SK-N-SH (cell line): ENCODE measurements around the gene TMEM259. TPM values are rescaled to one million over a fixed set of nuclear protein-coding genes. Genes with fewer than 3 reads are reported as not detected.

Experiments used
- CTCF ChIA-PET: fragments of 300-600, 350-600 bp; formaldehyde crosslinking; extraction: SDS; loops from one replicate; lab custom pipeline; 2021; lab: Yijun Ruan, JAX
- POLR2A ChIA-PET: fragments of 350-600 bp; sonication (Branson Sonifier 250); formaldehyde crosslinking; extraction: SDS; loops from one replicate; lab custom pipeline; 2020; ENCODE audit warnings: antibody characterized with exemption, inconsistent platforms; lab: Yijun Ruan, JAX
- DNase-seq: peaks from one replicate; pipeline ENCODE4 v3.0.0; 2012
- H2AFZ ChIP-seq: fragments of 200-600 bp; sonication (generic); 2 replicates; pipeline ENCODE4 v1.8.1; 2016; ENCODE audit warnings: antibody characterized with exemption, mild to moderate bottlenecking, low read depth
- H3F3A ChIP-seq: fragments of 200-600 bp; sonication (generic); replicated peaks from 2 replicates; pipeline ENCODE3; 2016; ENCODE audit warnings: antibody characterized with exemption, mild to moderate bottlenecking; ENCODE audit not compliant: insufficient read depth
- H3K27ac ChIP-seq, 2 experiments: fragments of 200-500 bp in 1 of 2; fragments of 200-600 bp in 1 of 2; sonication (Bioruptor generic) in 1 of 2; sonication (generic), shearing (Covaris generic) in 1 of 2; 2 replicates each; pipeline versions ENCODE4 v1.5.1 to v1.6.1; 2014 to 2016; ENCODE audit warnings: low read depth in 2 of 2, inconsistent platforms in 1 of 2, low read length in 1 of 2, mild to moderate bottlenecking in 1 of 2, mixed read lengths in 1 of 2
- H3K27me3 ChIP-seq: fragments of 200-600 bp; sonication (generic), shearing (Covaris generic); 2 replicates; pipeline ENCODE4 v1.6.1; 2016; ENCODE audit warnings: mixed run types; ENCODE audit not compliant: insufficient read depth
- H3K36me3 ChIP-seq, 2 experiments: fragments of 200-500 bp in 1 of 2; fragments of 200-600 bp in 1 of 2; sonication (Bioruptor generic) in 1 of 2; sonication (generic) in 1 of 2; replicated peaks in 1 of 2; 2 replicates each; pipeline versions ENCODE3 to v1.5.1; 2014 to 2016; ENCODE audit warnings: low read length in 1 of 2, mild to moderate bottlenecking in 1 of 2; ENCODE audit not compliant: insufficient read depth in 2 of 2, control insufficient read depth in 1 of 2
- H3K4me1 ChIP-seq, 2 experiments: fragments of 200-500 bp in 1 of 2; fragments of 200-600 bp in 1 of 2; sonication (Bioruptor generic) in 1 of 2; sonication (generic), shearing (Covaris generic) in 1 of 2; 2 replicates each; pipeline versions ENCODE4 v1.5.1 to v1.6.1; 2014 to 2016; ENCODE audit warnings: low read depth in 1 of 2, low read length in 1 of 2, mixed run types in 1 of 2; ENCODE audit not compliant: insufficient read depth in 2 of 2, control insufficient read depth in 1 of 2
- H3K4me2 ChIP-seq: fragments of 200-600 bp; sonication (generic), shearing (Covaris generic); 2 replicates; pipeline ENCODE4 v1.6.1; 2017; ENCODE audit warnings: mixed run types
- H3K4me3 ChIP-seq, 2 experiments: fragments of 200-500 bp in 1 of 2; fragments of 200-600 bp in 1 of 2; sonication (Bioruptor generic) in 1 of 2; sonication (generic), shearing (Covaris generic) in 1 of 2; 2 replicates each; pipeline versions ENCODE4 v1.5.1 to v1.8.1; 2014 to 2016; ENCODE audit warnings: low read depth in 2 of 2, inconsistent platforms in 1 of 2, low read length in 1 of 2, mild to moderate bottlenecking in 1 of 2, mixed read lengths in 1 of 2, moderate library complexity in 1 of 2
- H3K79me2 ChIP-seq: fragments of 200-600 bp; sonication (generic); 2 replicates; pipeline ENCODE4 v1.8.1; 2017; ENCODE audit warnings: mild to moderate bottlenecking; ENCODE audit not compliant: insufficient read depth
- H3K9ac ChIP-seq: fragments of 200-600 bp; sonication (generic); 2 replicates; pipeline ENCODE4 v1.6.1; 2017; ENCODE audit warnings: mixed run types
- H3K9me2 ChIP-seq: fragments of 200-600 bp; sonication (generic); 2 replicates; pipeline ENCODE4 v1.6.1; 2017; ENCODE audit warnings: mixed run types
- H3K9me3 ChIP-seq: fragments of 200-600 bp; sonication (generic); 2 replicates; pipeline ENCODE4 v1.6.1; 2017; ENCODE audit warnings: mixed run types, mild to moderate bottlenecking, moderate library complexity
- H4K20me1 ChIP-seq: fragments of 200-600 bp; sonication (generic); 2 replicates; pipeline ENCODE4 v1.6.1; 2017; ENCODE audit warnings: mild to moderate bottlenecking, mixed run types; ENCODE audit not compliant: insufficient read depth
- FOSL2 ChIP-seq: IDR thresholded peaks from 2 replicates; pipeline ENCODE4 v1.4.0; 2012; ENCODE audit warnings: low read depth, mild to moderate bottlenecking, moderate library complexity, borderline replicate concordance
- FOXJ3 ChIP-seq: sonication (generic); formaldehyde crosslinking; IDR thresholded peaks from 2 replicates; pipeline ENCODE4 v1.5.1; 2020; ENCODE audit warnings: mild to moderate bottlenecking, missing genetic modification reagents
- FOXM1 ChIP-seq: IDR thresholded peaks from 2 replicates; pipeline ENCODE4 v1.4.0; 2012; ENCODE audit warnings: low read depth, mild to moderate bottlenecking
- IRF3 ChIP-seq: fragments of 150-350 bp; IDR thresholded peaks from 2 replicates; pipeline ENCODE4 v1.6.1; 2016; ENCODE audit warnings: mild to moderate bottlenecking, low read depth, low read length
- MEF2A ChIP-seq: IDR thresholded peaks from 2 replicates; pipeline ENCODE4 v1.4.0; 2012; ENCODE audit warnings: low read depth, borderline replicate concordance
- MXI1 ChIP-seq: IDR thresholded peaks from 2 replicates; pipeline ENCODE4 v1.6.1; 2012; ENCODE audit warnings: mild to moderate bottlenecking, low read depth, low read length, improper control_type of control experiment
- NFIC ChIP-seq: IDR thresholded peaks from 2 replicates; pipeline ENCODE4 v1.4.0; 2012; ENCODE audit warnings: borderline replicate concordance
- NRF1 ChIP-seq: IDR thresholded peaks from 2 replicates; pipeline ENCODE4 v1.6.1; 2012; ENCODE audit warnings: low read depth, mild to moderate bottlenecking, low read length
- POLR2AphosphoS5 ChIP-seq: IDR thresholded peaks from 2 replicates; pipeline ENCODE4 v1.6.1; 2012; ENCODE audit warnings: low read depth, low read length
- RAD21 ChIP-seq: IDR thresholded peaks from 2 replicates; pipeline ENCODE4 v1.6.1; 2012; ENCODE audit warnings: mild to moderate bottlenecking, low read length
- RCOR1 ChIP-seq: fragments of 150-350 bp; IDR thresholded peaks from 2 replicates; pipeline ENCODE4 v1.6.1; 2017; ENCODE audit warnings: antibody characterized with exemption, low read length
- RFX5 ChIP-seq: IDR thresholded peaks from 2 replicates; pipeline ENCODE4 v1.6.1; 2012; ENCODE audit warnings: mild to moderate bottlenecking, improper control_type of control experiment, low read length
- RXRA ChIP-seq: IDR thresholded peaks from 2 replicates; pipeline ENCODE4 v1.4.0; 2012; ENCODE audit warnings: low read depth, mild to moderate bottlenecking, borderline replicate concordance
- TAF1 ChIP-seq: IDR thresholded peaks from 2 replicates; pipeline ENCODE4 v1.6.1; 2012; ENCODE audit warnings: low read depth, mild to moderate bottlenecking, low read length, moderate library complexity, borderline replicate concordance
- TEAD4 ChIP-seq: IDR thresholded peaks from 2 replicates; pipeline ENCODE4 v1.4.0; 2012; ENCODE audit warnings: mild to moderate bottlenecking, borderline replicate concordance; ENCODE audit not compliant: insufficient read depth
- YY1 ChIP-seq: IDR thresholded peaks from 2 replicates; pipeline ENCODE4 v1.4.0; 2012; ENCODE audit warnings: low read depth, mild to moderate bottlenecking
- WGBS: methylation state at CpG from one replicate; pipeline ENCODE4 v1.1.6; 2017; ENCODE audit warnings: low lambda C conversion rate; 5-methylcytosine and 5-hydroxymethylcytosine counted together
- polyA plus RNA-seq, 3 experiments: library from polyadenylated mRNA; depleted of rRNA; stranded (reverse); fragments of >200 nt; gene quantifications; 2 replicates each; pipeline ENCODE4 v1.2.3, GENCODE V29; 2012

Gene TMEM259
- polyA plus RNA-seq, 1 of the 3 experiments (the other 2 are of a cell fraction), result 138 TPM

- H2AFZ ChIP-seq, result no peak overlapping the region
- peaks cover 10% of the 10 kb centered on the region; the same call in 1 of the 2 replicates for H3K27me3 ChIP-seq
- no peaks in the 10 kb centered on the region for H3K79me2 ChIP-seq
- H3K4me2 ChIP-seq, result no peak overlapping the region
- DNase-seq, result no peak
- H3K27ac ChIP-seq, result no peak overlapping the region
- no peaks in the 10 kb centered on the region for H3K9me2 ChIP-seq
- H3K36me3 ChIP-seq, result peaks cover 3 to 40% of the 10 kb centered on the region in 2 experiments
- H3F3A ChIP-seq, result no peaks in the 10 kb centered on the region
- peaks cover 0 to 9% of the 10 kb centered on the region in 2 experiments; a peak in 1 of 4 replicates for H3K4me1 ChIP-seq
- WGBS, result 100% methylated on average over 16 of the region's 42 CpGs
- H3K4me3 ChIP-seq, result no peak overlapping the region
- ChIA-PET POLR2A (no interaction called here), CTCF (no interaction called here)
- no peak overlapping the region for H3K9ac ChIP-seq
- TF ChIP-seq NFIC (no peak), POLR2AphosphoS5 (no peak), YY1 (no peak), IRF3 (no peak), TEAD4 (no peak), FOXM1 (no peak), FOSL2 (no peak), NRF1 (no peak)
- H4K20me1 ChIP-seq, result 0 out of 2 replicates have a peak, but pooled peaks cover 6% of the 10 kb centered on the region
- no peaks in the 10 kb centered on the region for H3K9me3 ChIP-seq
Observed at GRCh38 chr19:991932-992669, 28.8 kb downstream of the TMEM259 start.

GRCh38 chr19:991174-991931 is 29.6 kb downstream of the TMEM259 start:
- no peaks in the 10 kb centered on the region for H3K9me3 ChIP-seq
- no peaks in the 10 kb centered on the region for H3K9me2 ChIP-seq
- H4K20me1 ChIP-seq, result 0 out of 2 replicates have a peak, but pooled peaks cover 6% of the 10 kb centered on the region
- no peak overlapping the region for H3K4me2 ChIP-seq
- H3K79me2 ChIP-seq, result no peaks in the 10 kb centered on the region
- no peak for TF ChIP-seq TEAD4
- TF ChIP-seq NRF1, result no peak
- TF ChIP-seq MEF2A, result no peak
- no peak for TF ChIP-seq RFX5
- no peak for TF ChIP-seq TAF1
- TF ChIP-seq RXRA, result no peak
- TF ChIP-seq RAD21, result no peak
- no peak for TF ChIP-seq MXI1
- TF ChIP-seq FOXM1, result no peak
- no peak for TF ChIP-seq RCOR1
- no peak for TF ChIP-seq FOXJ3 (CRISPR knock-in tag)
- ChIA-PET CTCF (interaction anchor here (0.6 kb wide), 1 partner anchor 62 kb away, joined by 3 read pairs; no protein-coding TSS in a partner anchor), POLR2A (no interaction called here)
- H3K27me3 ChIP-seq, result peaks cover 3% of the 10 kb centered on the region; the same call in 1 of the 2 replicates
- H3K36me3 ChIP-seq, result peaks cover 3 to 45% of the 10 kb centered on the region in 2 experiments
- no peak overlapping the region for H2AFZ ChIP-seq
- H3K27ac ChIP-seq, result no peak overlapping the region
- WGBS, result 92% methylated on average over 19 of the region's 47 CpGs
- no peak overlapping the region for H3K9ac ChIP-seq
- peaks cover 0 to 6% of the 10 kb centered on the region in 2 experiments; a peak in 1 of 4 replicates for H3K4me1 ChIP-seq
- H3F3A ChIP-seq, result no peaks in the 10 kb centered on the region
- H3K4me3 ChIP-seq, result no peak overlapping the region
- peak; percentile 88 for DNase-seq
